GM10266 (cell line): ENCODE measurements around the gene USH1C.

ENCODE experiments used
- DNase-seq: peaks from one replicate; pipeline ENCODE4 v3.0.0; 2012; ENCODE audit errors: extremely low spot score
- TF ChIP-seq, protein P1 (sequence below): IDR thresholded peaks from 2 replicates; pipeline ENCODE4 v1.5.1; 2012; ENCODE audit warnings: mild to moderate bottlenecking, low read depth; ENCODE audit not compliant: control insufficient read depth, insufficient read depth; ENCODE audit errors: missing control alignments

USH1C gene

DNA sequence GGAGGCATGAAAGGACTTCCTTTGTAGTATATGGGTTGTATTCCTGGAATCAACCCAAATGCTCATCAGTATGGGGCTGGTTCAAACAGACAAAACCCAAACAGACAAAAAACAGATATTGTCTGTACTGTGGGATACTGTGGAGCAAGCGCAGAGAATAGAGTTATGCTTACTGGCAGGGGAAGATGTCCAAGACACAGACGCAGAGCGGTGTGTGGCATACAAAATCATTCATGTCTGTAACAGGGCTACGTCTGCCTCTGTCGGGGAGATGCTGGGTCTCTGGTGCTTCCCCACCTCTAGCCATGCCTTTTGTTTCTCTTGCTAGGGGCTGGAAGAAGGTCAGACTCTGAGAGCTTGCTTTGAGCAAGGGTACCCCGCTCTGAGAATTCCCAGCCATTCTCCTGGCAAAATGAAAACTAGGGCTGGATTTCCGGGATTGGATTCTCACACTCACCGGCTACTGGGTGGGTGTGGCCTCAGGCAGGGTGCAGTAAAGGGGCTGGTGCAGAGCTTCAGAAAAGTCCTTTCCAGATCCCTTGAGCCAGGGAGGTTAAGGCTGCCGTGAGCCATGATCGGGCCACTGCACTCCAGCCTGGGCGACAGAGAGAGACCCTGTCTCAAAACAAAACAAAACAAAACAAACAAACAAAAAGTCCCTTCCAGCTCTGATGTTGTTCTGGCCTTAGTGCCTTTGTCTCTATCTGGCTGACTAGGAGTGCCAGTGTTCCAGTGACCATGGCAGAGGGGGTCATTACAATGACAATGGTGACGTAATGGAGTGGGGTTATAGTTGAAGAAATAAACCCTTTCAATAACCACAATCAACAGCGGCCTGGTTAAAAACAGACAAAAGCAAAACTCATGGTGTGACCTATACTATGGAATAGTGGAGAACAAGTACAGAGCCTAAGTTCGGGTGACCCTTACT lies 64.7 kb downstream of the USH1C start:
- TF ChIP-seq, protein P1, sequence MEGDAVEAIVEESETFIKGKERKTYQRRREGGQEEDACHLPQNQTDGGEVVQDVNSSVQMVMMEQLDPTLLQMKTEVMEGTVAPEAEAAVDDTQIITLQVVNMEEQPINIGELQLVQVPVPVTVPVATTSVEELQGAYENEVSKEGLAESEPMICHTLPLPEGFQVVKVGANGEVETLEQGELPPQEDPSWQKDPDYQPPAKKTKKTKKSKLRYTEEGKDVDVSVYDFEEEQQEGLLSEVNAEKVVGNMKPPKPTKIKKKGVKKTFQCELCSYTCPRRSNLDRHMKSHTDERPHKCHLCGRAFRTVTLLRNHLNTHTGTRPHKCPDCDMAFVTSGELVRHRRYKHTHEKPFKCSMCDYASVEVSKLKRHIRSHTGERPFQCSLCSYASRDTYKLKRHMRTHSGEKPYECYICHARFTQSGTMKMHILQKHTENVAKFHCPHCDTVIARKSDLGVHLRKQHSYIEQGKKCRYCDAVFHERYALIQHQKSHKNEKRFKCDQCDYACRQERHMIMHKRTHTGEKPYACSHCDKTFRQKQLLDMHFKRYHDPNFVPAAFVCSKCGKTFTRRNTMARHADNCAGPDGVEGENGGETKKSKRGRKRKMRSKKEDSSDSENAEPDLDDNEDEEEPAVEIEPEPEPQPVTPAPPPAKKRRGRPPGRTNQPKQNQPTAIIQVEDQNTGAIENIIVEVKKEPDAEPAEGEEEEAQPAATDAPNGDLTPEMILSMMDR: no peak
- DNase-seq: no peak

DNA sequence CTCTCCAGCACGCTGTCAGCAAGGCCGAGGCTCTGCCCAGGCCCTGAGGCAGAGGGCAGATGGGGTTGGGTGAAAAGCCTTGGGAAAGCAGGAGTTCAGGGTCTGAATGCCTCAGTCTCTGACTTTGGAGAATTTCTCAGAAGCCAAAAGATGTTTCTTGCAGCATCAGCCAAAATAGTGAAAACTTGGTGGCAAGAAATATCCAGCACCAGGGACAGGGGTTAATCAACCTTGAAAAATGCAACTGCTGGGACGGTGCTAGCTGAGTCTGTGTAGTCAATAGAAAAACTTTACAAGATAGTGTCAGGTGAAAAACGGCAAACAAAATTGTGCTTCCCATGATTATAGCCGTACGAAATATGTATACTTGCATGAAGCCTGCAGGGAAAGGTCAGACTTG lies 66.1 kb downstream of the USH1C start:
- DNase-seq: no peak
- TF ChIP-seq, protein P1: no peak

DNA sequence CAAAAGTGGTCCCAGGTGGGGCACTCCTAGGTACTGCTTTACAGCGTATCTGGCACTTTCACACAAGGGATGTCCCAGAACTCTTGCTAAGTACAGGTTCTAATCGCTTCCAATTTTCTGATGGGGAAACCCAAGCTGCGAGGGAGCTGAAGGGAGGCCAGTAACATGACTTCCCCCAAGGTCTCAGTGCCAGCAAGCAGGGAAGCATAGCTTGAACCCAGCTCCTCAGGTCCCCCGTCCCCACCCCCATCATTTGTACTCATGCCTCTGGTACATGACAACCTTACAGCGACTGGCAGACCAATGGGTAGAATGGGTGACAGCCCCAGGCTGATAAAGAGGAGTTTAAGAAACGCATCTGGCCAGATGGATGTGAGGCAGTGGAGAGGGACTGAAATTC lies 66.9 kb downstream of the USH1C start:
- TF ChIP-seq, protein P1: no peak
- no peak for DNase-seq

DNA sequence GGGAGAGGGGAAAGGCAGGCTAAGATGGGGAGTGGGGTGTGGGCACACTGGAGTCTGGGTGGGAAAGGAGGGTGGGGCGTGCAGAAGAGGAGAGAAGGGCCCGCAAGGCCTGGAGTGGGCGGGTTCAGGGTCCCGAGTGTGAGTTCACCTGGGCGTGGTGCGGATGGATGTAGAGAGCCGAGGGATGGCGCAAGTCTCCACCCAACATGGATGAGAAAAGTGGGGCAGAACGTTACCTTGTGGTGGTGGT lies 67.2 kb downstream of the USH1C start:
- DNase-seq: no peak
- TF ChIP-seq, protein P1: no peak

DNA sequence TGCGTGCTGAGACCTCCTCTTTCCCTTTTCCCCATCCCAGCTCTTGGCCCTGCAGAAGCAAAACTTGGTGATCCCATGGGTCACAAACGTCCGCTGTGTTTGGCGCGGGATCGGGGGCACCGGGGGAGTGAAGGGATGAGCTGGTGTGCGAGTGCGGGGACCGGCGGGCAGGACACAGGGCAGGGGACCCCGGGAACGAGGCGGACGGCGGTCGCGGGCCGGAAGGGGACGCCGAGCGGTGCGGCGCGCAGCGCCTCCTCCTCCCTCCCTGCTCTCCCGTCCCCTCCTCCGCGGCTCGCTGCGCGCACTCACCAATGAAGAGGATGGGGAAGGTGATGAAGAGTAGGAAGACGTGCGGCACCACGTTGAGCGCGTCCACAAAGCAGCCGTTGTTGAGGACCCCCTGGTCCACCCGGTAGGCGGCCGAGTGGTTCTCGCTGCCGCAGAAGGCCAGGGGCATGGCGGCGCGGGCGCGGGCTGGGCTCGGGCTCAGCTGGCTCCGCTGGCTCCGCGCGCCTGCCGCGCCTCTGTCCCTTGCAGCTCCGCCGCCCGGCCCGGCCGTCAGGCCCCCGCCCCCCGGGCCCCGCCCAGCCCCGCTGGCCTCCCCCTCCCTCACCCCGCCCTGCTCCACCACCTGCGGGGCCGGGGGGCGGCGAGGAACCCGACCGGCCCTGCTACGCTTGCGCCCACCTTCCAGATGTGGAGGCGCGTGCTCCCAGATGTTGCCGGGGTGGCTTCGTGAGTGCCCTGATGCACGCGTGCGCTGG lies 67.7 kb downstream of the USH1C start, which contains the start of gene ABCC8:
TSS of gene ABCC8 (minus strand) at position 529 of the 767 bp plus-strand sequence. CDS start at position 460, 69 bp downstream.
- no peak for DNase-seq
- TF ChIP-seq, protein P1: no peak

DNA sequence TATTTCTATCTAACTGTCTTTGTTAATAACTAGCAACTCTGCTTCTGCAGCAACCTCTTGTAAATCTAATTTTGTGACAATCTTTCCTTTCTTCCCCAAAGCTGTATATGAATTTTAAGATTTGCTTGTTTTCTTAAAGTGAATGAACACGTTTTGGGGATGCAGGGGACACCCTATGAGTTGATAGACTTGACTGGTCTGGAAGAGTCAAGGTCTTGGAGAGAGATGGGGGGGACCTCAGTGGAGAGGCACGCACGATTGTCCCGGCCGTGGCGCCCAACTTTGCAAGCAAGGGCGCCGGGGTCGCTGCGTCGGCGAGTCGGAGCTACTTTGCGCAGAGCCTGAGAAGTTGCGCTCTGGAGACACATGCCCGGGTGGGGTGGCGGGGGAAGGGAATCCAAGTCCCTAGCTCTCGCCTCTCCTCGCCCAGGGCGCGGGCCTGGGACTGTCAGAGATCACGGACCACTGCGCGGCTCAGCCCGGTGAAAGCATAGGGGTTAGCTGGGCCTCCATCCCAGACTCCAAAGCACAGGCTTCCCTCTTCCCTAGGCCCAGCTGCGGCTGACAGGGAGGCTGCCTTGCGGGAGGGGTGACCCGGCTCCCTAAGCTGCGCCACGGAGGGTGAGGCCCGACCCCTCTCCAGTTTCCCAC lies 68.4 kb downstream of the USH1C start:
- TF ChIP-seq, protein P1: no peak
- no peak for DNase-seq
